IMR-90 (cell line): ENCODE data around the gene UBE3C. TPM values are rescaled to one million over a fixed set of nuclear protein-coding genes. Genes with fewer than 3 reads are reported as not detected.

Source experiments
- ATAC-seq: fragments of 200-7000 bp; cut with Tn5 transposase; 2 replicates; pipeline ENCODE4 v1.9.1; 2020; ENCODE audit warnings: low read depth, mild to moderate bottlenecking, moderate library complexity
- BruUV-seq: library from RNA; stranded (reverse); fragments of 400-500 nt; replicated peaks from 2 replicates; lab custom pipeline; 2021; lab: Mats Ljungman, UMichigan
- CTCF ChIA-PET: fragments of 300-600 bp; formaldehyde crosslinking; extraction: SDS; loops from one replicate; lab custom pipeline; 2021; ENCODE audit warnings: antibody characterized with exemption; lab: Yijun Ruan, JAX
- POLR2A ChIA-PET: fragments of 300-600 bp; sonication (Branson Sonifier 250); formaldehyde crosslinking; loops from one replicate; lab custom pipeline; 2022; ENCODE audit warnings: antibody characterized with exemption; ENCODE audit not compliant: unreplicated experiment; lab: Charles Lee
- DNase-seq: peaks from one replicate; pipeline ENCODE4 v3.0.0; 2013
- H2AFZ ChIP-seq: replicated peaks from 2 replicates; pipeline ENCODE3; 2013; ENCODE audit warnings: low read length, mild to moderate bottlenecking; ENCODE audit not compliant: poor library complexity
- H2AK5ac ChIP-seq: 2 replicates; pipeline ENCODE4 v1.6.1; 2013; ENCODE audit warnings: low read depth, low read length, inconsistent platforms
- H2AK9ac ChIP-seq: replicated peaks from 2 replicates; pipeline ENCODE3; 2013; ENCODE audit warnings: mild to moderate bottlenecking, low read depth, low read length, moderate library complexity; ENCODE audit not compliant: poor library complexity
- H2BK120ac ChIP-seq: 2 replicates; pipeline ENCODE4 v1.6.1; 2013; ENCODE audit warnings: low read depth, low read length, inconsistent platforms
- H2BK15ac ChIP-seq: 3 replicates; pipeline ENCODE4 v1.6.1; 2013; ENCODE audit warnings: low read depth, low read length, inconsistent platforms
- H2BK20ac ChIP-seq: 2 replicates; pipeline ENCODE4 v1.6.1; 2013; ENCODE audit warnings: low read depth, mild to moderate bottlenecking, inconsistent platforms, low read length, moderate library complexity
- H2BK5ac ChIP-seq: 2 replicates; pipeline ENCODE4 v1.6.1; 2013; ENCODE audit warnings: mild to moderate bottlenecking, low read depth, low read length, inconsistent platforms; ENCODE audit not compliant: poor library complexity, severe bottlenecking
- H3K14ac ChIP-seq: replicated peaks from 2 replicates; pipeline ENCODE4 v1.6.1; 2013; ENCODE audit warnings: low read depth, low read length, inconsistent platforms
- H3K18ac ChIP-seq: 2 replicates; pipeline ENCODE4 v1.6.1; 2013; ENCODE audit warnings: low read depth, low read length, control low read depth
- H3K23ac ChIP-seq: 2 replicates; pipeline ENCODE4 v1.6.1; 2013; ENCODE audit warnings: low read depth, low read length, inconsistent platforms
- H3K27ac ChIP-seq: 2 replicates; pipeline ENCODE4 v1.5.1; 2013; ENCODE audit warnings: mild to moderate bottlenecking, control low read depth, low read length; ENCODE audit not compliant: insufficient read depth
- H3K27me3 ChIP-seq: 2 replicates; pipeline ENCODE4 v1.6.1; 2013; ENCODE audit warnings: low read length; ENCODE audit not compliant: control insufficient read depth, insufficient read depth
- H3K36me3 ChIP-seq: 2 replicates; pipeline ENCODE4 v1.6.1; 2013; ENCODE audit warnings: low read length, mixed read lengths; ENCODE audit not compliant: control insufficient read depth, insufficient read depth
- H3K4ac ChIP-seq: 2 replicates; pipeline ENCODE4 v1.6.1; 2013; ENCODE audit warnings: low read depth, low read length, inconsistent platforms
- H3K4me1 ChIP-seq: 2 replicates; pipeline ENCODE4 v1.6.1; 2013; ENCODE audit warnings: low read length, mixed read lengths; ENCODE audit not compliant: control insufficient read depth, insufficient read depth
- H3K4me2 ChIP-seq: 2 replicates; pipeline ENCODE4 v1.6.1; 2013; ENCODE audit warnings: low read depth, mild to moderate bottlenecking, control low read depth, low read length, moderate library complexity
- H3K4me3 ChIP-seq: 2 replicates; pipeline ENCODE4 v1.5.1; 2013; ENCODE audit warnings: low read depth, mild to moderate bottlenecking, control low read depth, low read length, moderate library complexity; ENCODE audit not compliant: insufficient read depth
- H3K56ac ChIP-seq: 2 replicates; pipeline ENCODE4 v1.6.1; 2013; ENCODE audit warnings: low read length, inconsistent platforms; ENCODE audit not compliant: insufficient read depth; ENCODE audit errors: extremely low read depth
- H3K79me1 ChIP-seq, 2 experiments: 2 replicates each; pipeline ENCODE4 v1.6.1; 2013; ENCODE audit warnings: low read length in 2 of 2, inconsistent platforms in 1 of 2, low read depth in 1 of 2
- H3K9ac ChIP-seq: 2 replicates; pipeline ENCODE4 v1.6.1; 2013; ENCODE audit warnings: low read depth, low read length, control low read depth
- H3K9me1 ChIP-seq: 2 replicates; pipeline ENCODE4 v1.6.1; 2013; ENCODE audit warnings: low read length, inconsistent platforms; ENCODE audit not compliant: insufficient read depth
- H3K9me3 ChIP-seq: 2 replicates; pipeline ENCODE4 v1.6.1; 2013; ENCODE audit warnings: low read length; ENCODE audit not compliant: control insufficient read depth, insufficient read depth
- H4K20me1 ChIP-seq: 2 replicates; pipeline ENCODE4 v1.6.1; 2013; ENCODE audit warnings: low read length, inconsistent platforms; ENCODE audit not compliant: insufficient read depth
- H4K5ac ChIP-seq: 2 replicates; pipeline ENCODE4 v1.6.1; 2013; ENCODE audit warnings: mild to moderate bottlenecking, low read depth, low read length, control low read depth
- H4K8ac ChIP-seq, 2 experiments: 2 replicates each; pipeline ENCODE4 v1.6.1; 2013; ENCODE audit warnings: low read depth in 2 of 2, low read length in 2 of 2, control low read depth in 1 of 2, inconsistent platforms in 1 of 2
- H4K91ac ChIP-seq: 2 replicates; pipeline ENCODE4 v1.6.1; 2013; ENCODE audit warnings: low read depth, low read length, inconsistent platforms; ENCODE audit not compliant: insufficient read depth
- CEBPB ChIP-seq: IDR thresholded peaks from 2 replicates; pipeline ENCODE4 v1.6.1; 2012; ENCODE audit warnings: low read depth, low read length, improper control_type of control experiment
- CHD1 ChIP-seq: IDR thresholded peaks from 2 replicates; pipeline ENCODE4 v1.6.1; 2012; ENCODE audit warnings: low read depth, low read length, improper control_type of control experiment
- ELK1 ChIP-seq: fragments of 150-350 bp; IDR thresholded peaks from 2 replicates; pipeline ENCODE4 v1.6.1; 2016; ENCODE audit warnings: low read depth, mild to moderate bottlenecking, low read length, moderate library complexity, borderline replicate concordance
- NFE2L2 ChIP-seq: fragments of 150-350 bp; IDR thresholded peaks from 2 replicates; pipeline ENCODE4 v1.6.1; 2016; ENCODE audit warnings: low read depth, mild to moderate bottlenecking, low read length
- POLR2A ChIP-seq: IDR thresholded peaks from 2 replicates; pipeline ENCODE4 v1.6.1; 2012; ENCODE audit warnings: mild to moderate bottlenecking, low read depth, low read length
- RCOR1 ChIP-seq: IDR thresholded peaks from 2 replicates; pipeline ENCODE4 v1.6.1; 2012; ENCODE audit warnings: mild to moderate bottlenecking, low read length, improper control_type of control experiment; ENCODE audit not compliant: insufficient replicate concordance
- SMC3 ChIP-seq: fragments of 150-350 bp; IDR thresholded peaks from 2 replicates; pipeline ENCODE4 v1.6.1; 2016; ENCODE audit warnings: low read depth, mild to moderate bottlenecking, antibody characterized with exemption, low read length, moderate library complexity
- WGBS, 2 experiments: methylation state at CpG; one replicate each; pipeline versions ENCODE4 v1.1.5 to v1.1.7; 2013; ENCODE audit warnings: missing lambda C conversion rate in 2 of 2; ENCODE audit not compliant: insufficient read length in 1 of 2; ENCODE audit errors: extremely low coverage in 2 of 2; 5-methylcytosine and 5-hydroxymethylcytosine counted together
- dilution Hi-C: fragments of 300-500 bp; cut with HindIII; formaldehyde crosslinking; loops from one replicate; pipeline ENCODE4 v1.14.3; 2018; ENCODE audit warnings: low sequenced_read_pairs; ENCODE audit not compliant: unreplicated experiment
- in situ Hi-C: fragments of 300-500 bp; cut with MboI; formaldehyde crosslinking; loops from 3 replicates; pipeline ENCODE4 v1.14.3; 2019; ENCODE audit warnings: low sequenced_read_pairs, inconsistent platforms, mixed read lengths
- intact Hi-C: fragments of 100-400 bp; cut with micrococcal nuclease; formaldehyde crosslinking; loops from 2 replicates; pipeline ENCODE4 v1.10.0; 2022
- polyA plus RNA-seq, 3 experiments: library from polyadenylated mRNA; depleted of rRNA; stranded (reverse); fragments of >200 nt; gene quantifications; 2 replicates each; pipeline ENCODE4 v1.2.3, GENCODE V29; 2012; ENCODE audit warnings: low replicate concordance in 1 of 3
- total RNA-seq: library from RNA; depleted of rRNA; stranded (reverse); fragments of >200 nt; gene quantifications from 2 replicates; pipeline ENCODE4 v1.2.3, GENCODE V29; 2012
- TF ChIP-seq, protein P1 (sequence below): conservative IDR thresholded peaks from 2 replicates; pipeline ENCODE4 v1.5.1; 2012; ENCODE audit warnings: mild to moderate bottlenecking, low read depth, low read length, improper control_type of control experiment

UBE3C gene
- total and polyA plus RNA-seq, 2 of the 4 experiments (the other 2 are of a cell fraction): 43.0 to 60.6 TPM

- peaks cover 7% of the 10 kb centered on the region for H3K9me1 ChIP-seq
- H3K14ac ChIP-seq: no peak overlapping the region
- BruUV-seq: no TSS peak
- no peaks in the 10 kb centered on the region for H3K27me3 ChIP-seq
- peaks cover 7% of the 10 kb centered on the region for H3K4me1 ChIP-seq
- intact Hi-C loops (no loop called here), dilution Hi-C loops (no loop called here), in situ Hi-C loops (no loop called here)
- POLR2A ChIA-PET: no interaction called here
- H3K9ac ChIP-seq: no peak overlapping the region
- no peak overlapping the region for H2AFZ ChIP-seq
- H2BK120ac ChIP-seq: no peak overlapping the region
- no peak for TF ChIP-seq ELK1
- no peak for TF ChIP-seq SMC3
- no peak for TF ChIP-seq POLR2A
- TF ChIP-seq NFE2L2: no peak
- no peak for TF ChIP-seq CEBPB
- TF ChIP-seq CHD1: no peak
- TF ChIP-seq RCOR1: no peak
- TF ChIP-seq, protein P1, sequence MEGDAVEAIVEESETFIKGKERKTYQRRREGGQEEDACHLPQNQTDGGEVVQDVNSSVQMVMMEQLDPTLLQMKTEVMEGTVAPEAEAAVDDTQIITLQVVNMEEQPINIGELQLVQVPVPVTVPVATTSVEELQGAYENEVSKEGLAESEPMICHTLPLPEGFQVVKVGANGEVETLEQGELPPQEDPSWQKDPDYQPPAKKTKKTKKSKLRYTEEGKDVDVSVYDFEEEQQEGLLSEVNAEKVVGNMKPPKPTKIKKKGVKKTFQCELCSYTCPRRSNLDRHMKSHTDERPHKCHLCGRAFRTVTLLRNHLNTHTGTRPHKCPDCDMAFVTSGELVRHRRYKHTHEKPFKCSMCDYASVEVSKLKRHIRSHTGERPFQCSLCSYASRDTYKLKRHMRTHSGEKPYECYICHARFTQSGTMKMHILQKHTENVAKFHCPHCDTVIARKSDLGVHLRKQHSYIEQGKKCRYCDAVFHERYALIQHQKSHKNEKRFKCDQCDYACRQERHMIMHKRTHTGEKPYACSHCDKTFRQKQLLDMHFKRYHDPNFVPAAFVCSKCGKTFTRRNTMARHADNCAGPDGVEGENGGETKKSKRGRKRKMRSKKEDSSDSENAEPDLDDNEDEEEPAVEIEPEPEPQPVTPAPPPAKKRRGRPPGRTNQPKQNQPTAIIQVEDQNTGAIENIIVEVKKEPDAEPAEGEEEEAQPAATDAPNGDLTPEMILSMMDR: no peak
- H3K4me3 ChIP-seq: no peak overlapping the region
- no peak overlapping the region for H3K27ac ChIP-seq
- H3K4ac ChIP-seq: no peak overlapping the region
- H3K9me3 ChIP-seq: no peaks in the 10 kb centered on the region; the same call in 1 of the 2 replicates
- WGBS, 2 experiments: no CpG with 5 or more reads among the region's 24 CpGs
- no peaks in the 10 kb centered on the region for H3K79me1 ChIP-seq
- CTCF ChIA-PET: interaction anchor here (0.5 to 1.0 kb wide), 2 partner anchors 9 to 503 kb away, joined by 3 read pairs; no protein-coding TSS in a partner anchor
- H4K91ac ChIP-seq: no peak overlapping the region
- no peak overlapping the region for H4K8ac ChIP-seq
- DNase-seq (no peak), ATAC-seq (no peak)
- no peak overlapping the region for H2BK20ac ChIP-seq
- no peak overlapping the region for H2BK15ac ChIP-seq
- no peaks in the 10 kb centered on the region for H4K20me1 ChIP-seq
- H2AK9ac ChIP-seq: peak overlapping the region; percentile 42
- H3K18ac ChIP-seq: no peak overlapping the region
- H3K56ac ChIP-seq: no peak overlapping the region
- H3K36me3 ChIP-seq: no peaks in the 10 kb centered on the region
- H2AK5ac ChIP-seq: no peak overlapping the region
- H4K5ac ChIP-seq: no peak overlapping the region
- H2BK5ac ChIP-seq: no peak overlapping the region
- no peak overlapping the region for H3K4me2 ChIP-seq
- no peak overlapping the region for H3K23ac ChIP-seq
Observed at GRCh38 chr7:157281221-157281998, 142.7 kb downstream of the UBE3C start.
